Skeletal muscle cell (primary cell): ENCODE measurements around the gene GNAI2.

ENCODE experiments used
- DNase-seq: peaks from one replicate; pipeline ENCODE4 v3.0.0-alpha.2; 2010; ENCODE audit warnings: low read depth
- H3K4me3 ChIP-seq: 2 replicates; pipeline ENCODE4 v1.5.1; 2011; ENCODE audit warnings: low read depth, mild to moderate bottlenecking, control low read depth, low read length, moderate library complexity

GNAI2 gene

DNA sequence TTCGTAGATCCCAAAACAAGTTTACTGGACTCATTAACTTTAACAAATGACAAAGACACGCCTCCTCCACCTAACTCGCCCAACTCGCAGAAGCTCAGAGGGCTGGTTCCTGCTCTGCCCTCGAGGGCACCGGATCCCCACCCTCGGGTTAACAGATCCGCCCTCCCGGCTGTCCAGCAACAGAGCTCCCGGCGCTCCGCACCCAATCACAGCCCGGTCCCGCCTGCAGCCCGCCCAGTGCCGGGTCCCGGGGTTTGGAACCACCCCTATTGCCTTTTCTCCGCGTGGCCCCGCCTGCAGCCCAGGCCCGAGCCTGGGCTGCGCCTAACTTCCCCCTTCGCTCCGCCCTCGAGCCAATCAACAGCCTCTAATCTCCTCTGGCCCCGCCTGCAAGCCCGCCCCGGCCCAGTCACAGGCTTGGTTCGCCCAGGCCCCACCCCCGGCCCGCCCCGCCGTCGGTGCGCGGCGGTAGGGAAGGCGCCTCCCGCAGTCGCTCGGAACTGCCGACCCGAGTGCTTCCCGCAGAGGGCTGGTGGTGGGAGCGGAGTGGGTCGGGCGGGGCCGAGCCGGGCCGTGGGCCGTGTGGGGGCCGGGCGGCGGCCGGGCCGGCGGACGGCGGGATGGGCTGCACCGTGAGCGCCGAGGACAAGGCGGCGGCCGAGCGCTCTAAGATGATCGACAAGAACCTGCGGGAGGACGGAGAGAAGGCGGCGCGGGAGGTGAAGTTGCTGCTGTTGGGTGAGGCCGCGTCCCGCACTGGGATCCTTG, at the start of gene GNAI2:
Gene GNAI2 (plus strand): TSS at position 489 of the 768 bp plus-strand sequence. CDS start 132 bp downstream, at position 621.
- DNase-seq = peak; percentile 92
- H3K4me3 ChIP-seq = peak within 1 kb of the TSS; percentile 81

- no peak for DNase-seq
- H3K4me3 ChIP-seq = no peak overlapping the region
Observed at GRCh38 chr3:50187750-50188149, 48.3 kb upstream of the GNAI2 start.

GRCh38 chr3:50189274-50189673, 46.7 kb upstream of the GNAI2 start:
- peak; percentile 40 for DNase-seq
- no peak overlapping the region for H3K4me3 ChIP-seq

GRCh38 chr3:50189989-50190388, 46.0 kb upstream of the GNAI2 start:
- H3K4me3 ChIP-seq = no peak overlapping the region

GRCh38 chr3:50190936-50191660, 44.9 kb upstream of the GNAI2 start, which contains the start of gene GNAT1:
Gene GNAT1, plus strand, starts transcription at chr3:50191610. Its CDS starts 116 bp downstream, at chr3:50191726.
- DNase-seq = no peak
- H3K4me3 ChIP-seq = no peak within 1 kb of the TSS

More at GRCh38 chr3:50189989-50190388, 46.0 kb upstream of the GNAI2 start:
- no peak for DNase-seq

DNA sequence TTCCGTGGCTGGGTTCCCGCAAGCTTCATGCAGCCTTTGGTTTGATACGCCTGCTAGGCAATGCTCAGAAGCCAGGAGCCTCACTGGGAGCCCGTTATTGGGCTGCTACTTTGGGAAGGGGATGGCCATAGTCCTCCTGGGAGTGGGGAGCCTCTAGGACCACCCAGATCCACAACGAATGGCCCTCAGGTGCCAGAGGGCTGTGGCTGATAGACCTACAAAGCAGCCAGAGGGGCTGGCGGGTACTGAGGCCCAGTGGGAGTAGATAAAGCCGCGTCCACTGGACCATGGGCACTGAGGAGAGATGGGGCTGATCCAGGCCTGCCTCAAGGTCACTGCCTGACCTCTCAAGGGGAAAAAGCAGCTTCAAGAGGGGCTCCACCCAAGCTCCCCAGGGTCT, 43.9 kb upstream of the GNAI2 start:
- DNase-seq = no peak
- H3K4me3 ChIP-seq = no peak overlapping the region

DNA sequence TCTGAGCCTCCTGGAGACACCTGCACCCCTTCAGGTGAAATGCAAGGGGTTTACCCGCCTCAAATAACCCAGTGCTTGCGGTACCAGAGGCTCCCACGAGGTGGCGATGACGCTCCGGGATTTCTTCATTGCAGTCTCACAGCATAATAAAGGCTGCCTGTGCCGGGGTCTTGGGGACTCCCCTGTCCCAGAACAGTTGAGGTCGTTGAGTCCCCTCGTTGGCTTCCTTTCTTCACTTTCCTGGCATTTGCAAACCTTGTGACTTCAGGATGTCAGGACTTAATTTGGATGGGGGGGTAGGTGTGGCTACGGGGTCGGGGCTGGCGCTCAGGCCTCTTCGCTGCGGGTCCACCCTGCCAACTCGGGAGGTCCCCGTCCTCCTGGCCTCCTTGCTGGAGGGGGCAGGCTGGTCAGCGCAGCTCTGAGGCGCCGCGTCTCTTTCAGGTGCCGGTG, 43.3 kb upstream of the GNAI2 start:
- no peak overlapping the region for H3K4me3 ChIP-seq
- DNase-seq = no peak

GRCh38 chr3:50193286-50193685, 42.7 kb upstream of the GNAI2 start:
- H3K4me3 ChIP-seq = no peak overlapping the region
- no peak for DNase-seq

GRCh38 chr3:50193746-50194127, 42.3 kb upstream of the GNAI2 start:
- no peak for DNase-seq
- H3K4me3 ChIP-seq = no peak overlapping the region

DNA sequence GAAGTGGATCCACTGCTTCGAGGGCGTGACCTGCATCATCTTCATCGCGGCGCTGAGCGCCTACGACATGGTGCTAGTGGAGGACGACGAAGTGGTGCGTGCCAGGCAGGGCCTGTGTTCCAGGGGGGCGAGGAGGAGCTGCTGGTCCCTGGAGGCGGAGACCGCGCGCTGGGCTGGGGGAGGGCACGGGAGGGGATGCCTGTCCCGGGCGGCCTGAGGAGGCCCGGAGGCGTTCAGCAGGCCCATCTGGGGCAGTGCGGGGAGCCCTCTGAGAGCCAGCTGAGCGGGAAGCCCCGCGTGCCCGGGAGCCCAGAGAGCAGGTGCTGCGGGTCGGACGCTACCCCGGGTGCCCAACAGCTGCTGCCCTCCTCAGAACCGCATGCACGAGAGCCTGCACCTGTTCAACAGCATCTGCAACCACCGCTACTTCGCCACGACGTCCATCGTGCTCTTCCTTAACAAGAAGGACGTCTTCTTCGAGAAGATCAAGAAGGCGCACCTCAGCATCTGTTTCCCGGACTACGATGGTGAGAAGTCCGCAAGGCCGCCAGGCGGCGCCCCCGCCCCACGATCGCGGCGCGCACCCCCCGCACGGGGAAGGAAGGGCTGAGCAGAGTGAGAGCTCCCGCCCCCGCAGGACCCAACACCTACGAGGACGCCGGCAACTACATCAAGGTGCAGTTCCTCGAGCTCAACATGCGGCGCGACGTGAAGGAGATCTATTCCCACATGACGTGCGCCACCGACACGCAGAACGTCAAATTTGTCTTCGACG, 41.7 kb upstream of the GNAI2 start:
- peak; percentile 25 for DNase-seq
- no peak overlapping the region for H3K4me3 ChIP-seq

DNA sequence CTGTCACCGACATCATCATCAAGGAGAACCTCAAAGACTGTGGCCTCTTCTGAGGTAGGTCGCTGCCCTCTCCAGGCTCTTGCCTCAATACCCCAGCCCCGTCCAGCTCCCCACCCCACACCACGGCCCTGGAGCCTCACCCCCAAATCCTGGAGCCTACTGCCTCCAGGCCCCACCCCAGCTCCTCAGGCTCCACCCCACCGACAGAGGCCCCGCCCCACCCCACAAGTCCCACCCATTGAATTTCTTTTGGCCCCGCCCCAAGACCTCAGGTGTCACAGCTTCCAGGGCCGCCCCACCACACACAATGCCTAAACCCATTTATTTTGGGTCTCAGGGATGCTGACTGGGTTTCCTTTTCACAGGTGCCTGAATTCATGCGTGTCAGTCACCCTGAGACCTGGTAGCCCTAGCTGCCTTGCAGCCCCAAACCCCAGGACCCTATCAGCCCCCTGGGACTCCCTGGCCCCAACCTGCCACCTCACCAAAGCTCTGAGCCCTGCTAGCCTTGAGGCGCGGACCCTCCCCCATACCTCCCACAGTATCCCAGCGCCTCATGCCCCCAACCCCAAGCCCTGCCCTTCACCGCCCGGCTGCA, 41.0 kb upstream of the GNAI2 start:
- H3K4me3 ChIP-seq = no peak overlapping the region
- no peak for DNase-seq

DNA sequence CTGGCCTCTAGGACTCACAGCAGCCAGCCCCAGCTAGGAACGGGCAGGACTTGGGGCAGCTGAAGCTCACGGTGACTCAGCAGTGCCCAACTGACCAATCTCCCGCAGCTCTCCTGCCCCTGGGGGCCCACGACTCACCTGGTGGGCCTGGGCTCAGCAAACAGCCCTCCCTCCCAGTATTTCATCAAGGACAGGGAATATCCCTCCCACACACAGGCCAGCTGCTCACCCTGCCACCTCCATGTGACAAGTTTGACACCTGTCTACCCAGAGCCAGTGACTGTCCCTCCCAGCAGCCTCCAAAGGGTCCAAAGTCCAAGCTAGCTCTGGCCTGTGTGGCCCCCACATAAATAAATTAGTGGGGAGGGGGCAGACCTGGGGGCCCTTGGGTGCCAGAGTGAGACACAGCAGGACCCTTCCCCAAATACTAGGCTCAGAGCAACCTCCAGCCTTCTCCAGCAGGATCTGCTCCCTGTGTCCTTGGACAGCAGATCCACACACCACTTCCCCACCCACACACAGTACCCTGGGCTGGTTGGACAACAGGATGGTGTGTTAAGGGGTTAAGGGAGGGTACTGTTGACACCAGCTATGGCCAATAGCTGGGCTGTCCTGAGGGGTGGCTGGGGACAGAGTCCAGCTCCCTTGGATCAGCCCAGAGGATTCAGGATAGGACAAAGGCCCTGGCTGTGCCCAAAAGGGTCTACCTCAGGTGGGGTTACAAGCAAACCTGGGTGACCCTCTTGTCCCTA, 40.3 kb upstream of the GNAI2 start:
- no peak for DNase-seq
- H3K4me3 ChIP-seq = no peak overlapping the region

- no peak for DNase-seq
- H3K4me3 ChIP-seq = no peak overlapping the region
Observed at GRCh38 chr3:50196253-50196801, 39.7 kb upstream of the GNAI2 start.

- H3K4me3 ChIP-seq = no peak overlapping the region
Observed at GRCh38 chr3:50201573-50202315, 34.3 kb upstream of the GNAI2 start.

GRCh38 chr3:50202353-50203112, 33.5 kb upstream of the GNAI2 start:
- H3K4me3 ChIP-seq = no peak overlapping the region
- DNase-seq = no peak

More at GRCh38 chr3:50201573-50202315, 34.3 kb upstream of the GNAI2 start:
- DNase-seq = no peak

DNA sequence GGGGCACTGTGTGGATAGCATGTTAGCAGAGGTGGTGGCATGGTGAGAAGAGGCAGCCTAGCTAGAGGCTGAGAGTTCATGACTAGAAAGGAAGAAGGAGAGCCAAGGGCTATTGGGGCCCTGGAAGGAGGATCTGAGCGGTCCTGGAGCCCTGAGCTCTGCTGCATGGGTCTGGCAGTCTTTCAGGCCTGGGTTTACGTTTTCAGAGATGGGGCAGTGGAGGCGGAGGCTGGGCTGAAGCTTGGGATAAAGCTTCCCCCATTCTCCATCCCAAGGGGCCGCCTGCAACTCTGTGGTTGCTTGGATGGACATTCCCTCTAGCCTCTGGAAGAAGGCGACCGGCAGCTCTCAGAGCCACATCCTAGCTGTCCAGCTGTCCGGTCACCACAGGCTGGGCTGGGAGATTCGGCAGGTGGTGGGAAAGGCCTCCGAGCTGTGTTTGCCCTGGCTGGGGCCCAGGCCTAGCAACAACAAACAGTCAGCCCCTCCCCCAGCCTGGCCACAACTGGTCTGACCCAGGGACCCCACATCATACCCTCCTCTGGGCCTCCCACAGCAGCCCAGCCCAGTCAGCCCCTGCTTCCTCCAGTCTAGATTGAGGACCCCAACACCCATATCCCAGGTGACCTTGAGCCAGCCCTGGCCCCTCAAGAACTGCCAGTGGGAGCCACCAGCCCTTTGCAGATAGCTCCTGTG, 32.7 kb upstream of the GNAI2 start:
- peak; percentile 21 for DNase-seq
- H3K4me3 ChIP-seq = no peak overlapping the region
